ENCODE results near the gene UFSP2. TPM values are rescaled to one million over a fixed set of nuclear protein-coding genes. Genes with fewer than 3 reads are reported as not detected.

Gene UFSP2
- total and polyA plus RNA-seq, 4 donors, result 12.2 to 17.2 (median 14.7) TPM

GRCh38 chr4:185473247-185473646, 47.5 kb upstream of the UFSP2 start:
- H3K27ac ChIP-seq (ENCODE audit: low read depth in 1 of 2, low read length in 2 of 2), result no peak overlapping the region
- 90% methylated on average over 8 of the region's 8 CpGs for WGBS
- DNase-seq (ENCODE audit: low spot score), result no peak
- no peaks in the 10 kb centered on the region for H3K36me3 ChIP-seq (ENCODE audit: control insufficient read depth in 4 of 4, insufficient read depth in 3 of 4, low read depth in 1 of 4, low read length in 3 of 4)
- H3K27me3 ChIP-seq (ENCODE audit: control insufficient read depth in 4 of 4, insufficient read depth in 4 of 4, low read length in 3 of 4), result no peaks in the 10 kb centered on the region
- H3K9me3 ChIP-seq (ENCODE audit: control insufficient read depth in 4 of 4, low read length in 3 of 4), result no peaks in the 10 kb centered on the region
- TF ChIP-seq EGR1 (IDR thresholded peaks at IDR 0.05; ENCODE audit: low read depth in 2 of 2), result no peak
- no peak for TF ChIP-seq SP1 (IDR thresholded peaks at IDR 0.05)
- H3K4me1 ChIP-seq (ENCODE audit: control insufficient read depth in 4 of 4, insufficient read depth in 4 of 4, low read length in 3 of 4), result peaks cover 2 to 10% (median 7%) of the 10 kb centered on the region in 4 donors
- no peak overlapping the region for H3K4me3 ChIP-seq (ENCODE audit: low read depth in 1 of 3, low read length in 3 of 3)
- no peak overlapping the region for H3K9ac ChIP-seq (ENCODE audit: low read depth in 1 of 2, low read length in 2 of 2)

- no peaks in the 10 kb centered on the region for H3K9me3 ChIP-seq (ENCODE audit: control insufficient read depth in 4 of 4, low read length in 3 of 4)
- TF ChIP-seq HNF4G (IDR thresholded peaks at IDR 0.05) (no peak), GABPA (IDR thresholded peaks at IDR 0.05 in 1 of 2, conservative IDR thresholded peaks at IDR 0.05 in 1 of 2) (no peak), RAD21 (IDR thresholded peaks at IDR 0.05) (no peak), ATF3 (IDR thresholded peaks at IDR 0.05) (no peak), TAF1 (conservative IDR thresholded peaks at IDR 0.05) (no peak), JUND (IDR thresholded peaks at IDR 0.05) (no peak), FOXA2 (IDR thresholded peaks at IDR 0.05) (no peak), SP1 (IDR thresholded peaks at IDR 0.05) (no peak), FOXA1 (IDR thresholded peaks at IDR 0.05) (no peak), NR2F2 (IDR thresholded peaks at IDR 0.05) (no peak), HNF4A (conservative IDR thresholded peaks at IDR 0.05) (no peak), YY1 (IDR thresholded peaks at IDR 0.05) (no peak), REST (IDR thresholded peaks at IDR 0.05) (no peak), MAX (IDR thresholded peaks at IDR 0.05) (no peak), ZBTB33 (IDR thresholded peaks at IDR 0.05) (no peak), CTCF (IDR thresholded peaks at IDR 0.05; ENCODE audit: low read depth, low read length, missing input control) (no peak), RXRA (IDR thresholded peaks at IDR 0.05) (no peak), EGR1 (IDR thresholded peaks at IDR 0.05; ENCODE audit: low read depth in 2 of 2) (no peak)
- H3K4me1 ChIP-seq (ENCODE audit: control insufficient read depth in 4 of 4, insufficient read depth in 4 of 4, low read length in 3 of 4), result peaks cover 2 to 10% (median 7%) of the 10 kb centered on the region in 4 donors
- peak overlapping the region in 2 of 3 donors; percentile 72 to 91 for H3K4me3 ChIP-seq (ENCODE audit: low read depth in 1 of 3, low read length in 3 of 3)
- no peaks in the 10 kb centered on the region for H3K27me3 ChIP-seq (ENCODE audit: control insufficient read depth in 4 of 4, insufficient read depth in 4 of 4, low read length in 3 of 4)
- H3K9ac ChIP-seq (ENCODE audit: low read depth in 1 of 2, low read length in 2 of 2), result no peak overlapping the region
- DNase-seq (ENCODE audit: low spot score), result no peak
- H3K27ac ChIP-seq (ENCODE audit: low read depth in 1 of 2, low read length in 2 of 2), result no peak overlapping the region
- WGBS, result 46% methylated on average over 10 of the region's 10 CpGs
- H3K36me3 ChIP-seq (ENCODE audit: control insufficient read depth in 4 of 4, insufficient read depth in 3 of 4, low read depth in 1 of 4, low read length in 3 of 4), result no peaks in the 10 kb centered on the region
Observed at GRCh38 chr4:185472103-185472542, 46.4 kb upstream of the UFSP2 start.

Data from liver (tissue), 9 donors.